Stimulated activated CD4-positive, alpha-beta T cell treated with anti-CD3 and anti-CD28 coated beads, TNF-alpha, amount 100 ng/mL, for 4 hours (primary cell): ENCODE results near the gene ISOC2.
A peak's percentile ranks its signal among the peaks of the same experiment; 100 is the strongest.

Source experiments
- DNase-seq, 3 experiments: peaks; one replicate each; pipeline ENCODE4 v3.0.0-alpha.2; 2020; ENCODE audit warnings: low read depth in 3 of 3

The ISOC2 gene

GRCh38 chr19:55490478-55491432 is 29.3 kb upstream of the ISOC2 start:
- DNase-seq = no peak

- no peak for DNase-seq
Observed at GRCh38 chr19:55489711-55490477, 28.5 kb upstream of the ISOC2 start.

DNA sequence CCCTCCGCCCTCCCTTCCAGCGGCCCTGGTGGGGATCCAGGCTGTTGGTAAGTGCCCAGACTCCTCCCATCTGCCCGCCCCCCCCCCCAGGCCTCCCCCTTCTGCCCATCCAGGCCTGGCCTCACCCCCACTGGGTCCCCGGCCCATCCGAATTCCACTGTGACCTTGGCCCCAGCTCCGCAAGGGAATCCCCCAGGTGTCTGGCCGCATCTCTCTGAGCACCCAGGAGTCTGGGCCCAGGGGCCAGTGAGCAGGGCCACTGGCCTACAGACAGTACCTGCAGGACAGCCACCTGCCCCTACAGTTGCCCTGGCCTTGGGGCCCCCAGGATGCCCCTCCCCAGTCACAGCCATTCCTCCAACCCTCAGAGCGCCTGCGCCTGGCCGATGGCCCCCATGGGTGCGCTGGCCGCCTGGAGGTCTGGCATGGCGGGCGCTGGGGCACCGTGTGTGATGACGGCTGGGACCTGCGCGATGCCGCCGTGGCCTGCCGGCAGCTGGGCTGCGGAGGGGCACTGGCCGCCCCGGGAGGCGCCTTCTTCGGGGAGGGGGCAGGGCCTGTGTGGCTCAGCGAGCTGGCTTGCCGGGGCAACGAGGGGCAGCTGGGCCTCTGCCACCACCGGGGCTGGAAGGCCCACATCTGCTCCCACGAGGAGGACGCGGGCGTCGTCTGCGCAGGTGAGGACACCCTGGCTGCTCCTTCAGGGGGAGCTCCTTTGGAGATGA is 27.7 kb upstream of the ISOC2 start:
- no peak for DNase-seq

GRCh38 chr19:55487924-55488687 is 26.7 kb upstream of the ISOC2 start, which contains the start of gene SSC5D:
Gene SSC5D (plus strand): TSS chr19:55488436. CDS start chr19:55488590, 154 bp downstream.
- DNase-seq = no peak

DNA sequence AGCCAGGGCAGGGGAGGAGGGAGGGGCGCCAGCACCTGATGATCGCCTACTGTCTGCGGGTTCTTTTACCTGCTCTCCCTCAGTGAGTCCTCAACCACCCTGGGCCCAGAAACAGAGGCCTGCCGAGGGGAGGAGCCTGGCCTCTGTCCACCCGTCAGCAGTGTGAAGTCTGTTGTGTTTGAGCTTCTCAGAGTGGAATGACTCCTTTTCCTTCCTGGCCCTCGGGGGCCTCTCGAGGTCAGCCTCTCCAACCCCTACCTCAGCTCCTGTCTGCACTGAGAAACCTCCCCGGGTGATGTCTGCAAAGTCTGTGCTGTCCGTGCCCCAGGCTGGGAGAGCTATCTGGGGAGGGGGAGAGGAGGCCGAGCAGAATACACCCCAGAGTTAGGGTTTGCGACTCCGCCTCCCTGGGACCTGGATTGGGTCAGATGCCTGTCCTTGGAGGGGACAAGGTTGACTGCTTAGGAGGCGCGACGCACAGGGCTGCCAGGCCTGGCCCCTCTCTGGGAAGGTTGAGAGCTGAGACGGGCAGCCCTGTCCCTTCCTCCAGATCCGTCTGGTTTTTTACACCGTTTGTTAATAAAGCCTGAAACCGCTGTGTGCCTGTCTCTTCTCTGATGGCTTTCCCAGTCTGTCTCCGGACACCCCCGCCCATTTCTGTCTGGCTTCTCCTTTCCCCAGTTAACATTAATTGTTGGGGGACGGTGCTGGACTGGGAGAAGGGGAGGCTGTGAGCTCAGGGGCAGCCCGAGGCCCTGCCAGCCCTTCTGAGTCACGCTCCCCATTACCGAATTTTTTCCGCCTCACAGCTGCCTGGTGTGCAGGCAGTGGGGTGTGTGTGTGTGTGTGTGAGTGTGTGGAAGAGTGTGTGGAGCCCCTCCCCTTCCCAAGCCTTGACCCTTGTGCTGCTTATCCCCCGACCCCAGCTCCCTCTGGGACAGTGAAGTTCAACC is 25.8 kb upstream of the ISOC2 start:
- DNase-seq = peak; percentile 33 to 50 (median 45)

DNA sequence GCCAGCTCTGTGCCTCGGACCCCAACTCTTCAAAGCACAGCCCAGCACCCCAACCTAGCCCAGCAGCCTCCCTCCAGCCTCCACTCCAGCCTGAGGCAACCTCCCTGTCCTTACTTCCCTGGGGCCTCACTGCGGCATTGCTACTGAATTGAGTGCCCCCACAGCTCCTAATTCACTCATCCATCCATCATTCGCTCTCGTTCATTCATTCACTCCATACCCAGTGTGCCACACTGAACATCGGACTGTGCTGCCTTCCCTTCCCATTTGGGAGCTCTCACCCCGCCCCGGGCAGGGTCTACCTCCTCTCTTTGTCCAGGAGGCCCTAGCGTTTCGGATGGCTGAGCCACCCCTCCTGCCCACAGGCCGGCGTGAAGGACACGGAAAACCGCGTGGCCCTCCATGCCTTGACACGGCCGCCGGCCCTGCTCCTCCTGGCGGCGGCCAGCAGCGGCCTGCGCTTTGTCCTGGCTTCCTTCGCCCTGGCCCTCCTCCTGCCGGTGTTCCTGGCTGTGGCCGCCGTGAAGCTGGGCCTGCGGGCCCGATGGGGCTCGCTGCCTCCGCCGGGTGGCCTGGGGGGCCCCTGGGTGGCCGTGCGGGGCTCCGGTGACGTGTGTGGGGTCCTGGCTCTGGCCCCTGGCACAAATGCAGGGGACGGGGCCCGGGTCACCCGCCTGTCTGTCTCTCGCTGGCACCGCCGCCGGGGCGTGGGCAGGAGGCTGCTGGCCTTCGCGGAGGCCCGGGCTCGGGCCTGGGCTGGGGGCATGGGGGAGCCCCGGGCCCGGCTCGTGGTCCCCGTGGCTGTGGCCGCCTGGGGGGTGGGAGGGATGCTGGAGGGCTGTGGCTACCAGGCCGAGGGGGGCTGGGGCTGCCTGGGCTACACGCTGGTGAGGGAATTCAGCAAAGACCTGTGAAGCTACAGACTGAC is 24.9 kb upstream of the ISOC2 start:
- DNase-seq = no peak

- DNase-seq = no peak
Observed at GRCh38 chr19:55485439-55486011, 24.1 kb upstream of the ISOC2 start.

- peak; percentile 22 to 59 (median 45) for DNase-seq
Observed at GRCh38 chr19:55484593-55485438, 23.4 kb upstream of the ISOC2 start, which contains the start of gene NAT14. Gene NAT14 (plus strand): TSS chr19:55485188. CDS start chr19:55485709, 521 bp downstream.

DNA sequence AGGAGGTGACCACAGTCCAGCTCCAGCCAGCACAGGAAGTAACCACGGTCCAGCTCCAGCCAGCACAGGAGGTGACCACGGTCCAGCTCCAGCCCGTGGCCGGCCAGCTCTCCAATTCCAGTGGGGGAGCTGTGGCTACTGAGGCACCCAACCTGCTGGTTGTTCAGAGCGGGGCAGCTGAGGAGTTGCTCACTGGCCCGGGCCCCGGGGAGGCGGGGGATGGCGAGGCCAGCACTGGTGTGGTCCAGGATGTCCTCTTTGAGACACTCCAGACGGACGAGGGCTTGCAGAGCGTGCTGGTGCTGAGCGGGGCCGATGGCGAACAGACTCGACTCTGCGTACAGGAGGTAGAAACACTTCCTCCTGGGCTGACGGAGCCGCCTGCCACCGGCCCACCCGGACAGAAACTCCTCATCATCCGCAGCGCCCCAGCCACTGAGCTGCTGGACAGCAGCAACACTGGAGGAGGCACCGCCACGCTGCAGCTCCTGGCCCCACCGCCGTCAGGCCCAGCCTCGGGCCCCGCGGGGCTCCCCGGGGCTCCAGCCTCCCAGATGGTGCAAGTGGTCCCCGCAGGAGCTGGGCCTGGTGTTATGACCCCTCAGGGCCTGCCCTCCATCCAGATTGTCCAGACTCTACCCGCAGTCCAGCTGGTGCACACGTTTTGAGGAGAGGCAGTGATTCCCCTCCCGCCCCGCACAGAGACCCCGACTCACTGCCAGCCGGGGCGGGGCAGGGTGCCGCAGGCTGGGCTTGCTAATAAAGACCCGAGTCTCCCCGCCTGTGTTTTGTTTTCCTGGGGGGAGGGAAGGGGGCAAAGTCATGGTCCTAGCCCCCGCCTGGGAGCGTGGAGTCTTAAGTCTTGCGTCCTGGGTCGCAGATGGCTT is 22.5 kb upstream of the ISOC2 start:
- no peak for DNase-seq

GRCh38 chr19:55482967-55483705 is 21.7 kb upstream of the ISOC2 start:
- DNase-seq = no peak

DNA sequence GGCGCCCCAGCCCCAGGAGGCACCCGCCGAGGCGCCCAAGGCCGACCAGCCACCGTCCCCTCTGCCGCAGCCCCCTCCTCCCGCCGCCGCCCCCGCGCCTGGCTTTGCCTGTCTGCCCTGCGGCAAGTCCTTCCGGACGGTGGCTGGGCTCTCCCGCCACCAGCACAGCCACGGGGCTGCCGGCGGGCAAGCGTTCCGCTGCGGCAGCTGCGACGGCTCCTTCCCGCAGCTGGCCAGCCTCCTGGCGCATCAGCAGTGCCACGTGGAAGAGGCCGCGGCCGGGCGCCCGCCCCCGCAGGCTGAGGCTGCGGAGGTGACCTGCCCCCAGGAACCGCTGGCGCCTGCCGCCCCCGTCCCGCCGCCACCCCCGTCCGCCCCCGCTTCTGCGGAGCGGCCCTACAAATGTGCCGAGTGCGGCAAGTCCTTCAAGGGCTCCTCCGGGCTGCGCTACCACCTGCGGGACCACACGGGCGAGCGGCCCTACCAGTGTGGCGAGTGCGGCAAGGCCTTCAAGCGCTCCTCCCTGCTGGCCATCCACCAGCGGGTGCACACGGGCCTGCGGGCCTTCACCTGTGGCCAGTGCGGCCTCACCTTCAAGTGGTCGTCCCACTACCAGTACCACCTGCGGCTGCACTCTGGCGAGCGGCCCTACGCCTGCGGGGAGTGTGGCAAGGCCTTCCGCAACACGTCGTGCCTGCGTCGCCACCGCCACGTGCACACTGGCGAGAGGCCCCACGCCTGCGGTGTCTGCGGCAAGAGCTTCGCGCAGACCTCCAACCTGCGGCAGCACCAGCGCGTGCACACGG is 20.9 kb upstream of the ISOC2 start:
- no peak for DNase-seq

- DNase-seq = no peak
Observed at GRCh38 chr19:55481794-55482155, 20.3 kb upstream of the ISOC2 start.

- DNase-seq = no peak
Observed at GRCh38 chr19:55481148-55481793, 19.8 kb upstream of the ISOC2 start.

DNA sequence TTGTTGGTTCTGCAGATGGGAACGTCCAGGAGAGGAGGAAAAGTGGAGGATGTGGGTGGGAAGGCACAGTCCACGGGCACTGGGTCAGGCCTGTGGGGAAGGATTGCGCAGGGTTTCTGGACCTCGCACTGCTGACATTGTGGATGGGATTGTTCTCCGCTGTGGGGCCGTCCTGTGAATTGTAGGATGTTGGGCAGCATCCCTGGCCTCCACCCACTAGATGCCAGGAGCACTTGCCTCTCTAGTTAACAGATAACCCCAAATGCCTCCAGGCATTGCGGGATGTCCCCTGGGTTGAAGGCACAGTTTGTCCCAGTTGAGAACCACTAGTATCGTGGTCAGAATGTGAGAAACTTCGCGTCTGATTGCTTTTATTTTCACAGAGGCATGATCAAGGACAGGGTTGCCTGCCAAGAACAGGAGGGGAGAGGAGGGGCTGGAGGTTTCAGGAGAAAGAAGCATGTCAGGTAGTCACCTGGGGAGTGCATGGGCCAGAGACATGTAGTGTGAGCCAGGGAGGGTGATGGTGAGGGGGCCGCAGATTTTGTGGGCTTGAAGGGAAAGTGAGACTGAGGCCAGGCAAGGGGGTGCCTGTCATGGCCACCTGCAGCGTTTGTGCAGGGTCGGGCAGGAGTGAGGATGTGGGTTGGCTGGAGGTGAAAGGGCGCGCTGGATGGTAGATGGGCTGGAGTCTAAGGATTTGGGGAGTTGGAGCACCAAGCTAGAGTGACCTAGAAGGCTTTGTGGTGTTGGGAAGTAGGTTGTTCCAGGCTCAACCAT is 18.2 kb upstream of the ISOC2 start:
- DNase-seq = no peak
